IPS-NIHi7 (cell line): ENCODE measurements around the gene AVEN.

Source experiments
- DNase-seq: peaks from one replicate; pipeline ENCODE4 v3.0.0; 2012; ENCODE audit warnings: mixed read lengths; ENCODE audit errors: extremely low spot score

AVEN gene

DNA sequence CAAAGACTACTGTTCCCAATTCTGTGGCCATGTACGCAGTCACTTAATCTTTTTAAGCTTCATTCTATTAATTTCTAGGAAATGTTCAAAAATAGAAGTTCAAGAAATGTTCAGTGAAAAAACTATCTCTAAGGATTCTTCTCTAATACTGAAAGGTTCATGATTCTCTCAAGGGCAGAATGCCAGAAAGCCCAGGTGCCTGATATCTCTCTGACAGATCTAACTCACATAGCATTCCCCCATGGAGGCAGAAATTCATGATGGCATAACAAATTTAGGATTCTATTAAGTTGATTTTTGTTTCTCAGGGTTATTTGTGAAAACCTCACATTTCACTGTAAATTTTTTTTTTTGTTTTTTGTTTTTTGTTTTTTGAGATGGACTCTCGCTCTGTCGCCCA, 53.3 kb downstream of the AVEN start:
- DNase-seq: no peak

DNA sequence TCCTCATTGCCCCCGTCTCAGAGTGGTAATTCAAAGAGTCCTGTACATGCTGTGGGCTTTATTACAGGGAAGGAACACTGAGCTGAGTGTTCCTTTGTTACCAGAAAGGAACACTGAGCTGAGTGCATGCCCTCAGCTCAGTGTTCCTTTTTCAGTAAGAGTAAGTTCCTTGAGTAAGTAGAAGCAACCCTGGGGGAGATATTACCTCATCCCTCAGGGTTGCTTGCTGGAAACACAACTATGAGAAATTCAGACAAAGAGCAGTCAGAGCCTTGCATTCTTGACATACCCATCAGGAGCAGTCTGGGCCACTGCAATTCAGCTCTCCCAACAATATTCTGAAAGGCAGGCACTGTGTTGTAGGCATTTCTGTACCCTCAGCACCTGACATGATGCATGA, 53.7 kb downstream of the AVEN start:
- DNase-seq: peak; percentile 38

DNA sequence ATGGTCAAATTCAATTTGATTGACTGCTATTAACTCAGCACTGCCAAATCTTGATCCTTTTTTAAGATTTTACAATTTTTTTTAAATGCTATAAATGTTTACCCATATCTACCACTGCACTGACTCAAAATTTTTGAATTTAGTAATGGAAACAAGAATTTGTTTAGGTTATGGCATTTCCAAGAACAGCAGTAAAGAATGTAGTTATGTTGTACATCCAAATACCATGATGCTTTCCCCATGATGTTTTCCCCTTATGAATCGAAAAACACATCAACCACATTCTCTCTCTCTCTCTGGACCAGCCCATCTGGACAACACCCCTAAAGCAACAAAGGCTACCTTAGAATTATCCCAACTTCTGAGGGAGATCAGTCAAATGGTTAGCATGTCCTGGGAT, 56.5 kb downstream of the AVEN start:
- DNase-seq: no peak

DNA sequence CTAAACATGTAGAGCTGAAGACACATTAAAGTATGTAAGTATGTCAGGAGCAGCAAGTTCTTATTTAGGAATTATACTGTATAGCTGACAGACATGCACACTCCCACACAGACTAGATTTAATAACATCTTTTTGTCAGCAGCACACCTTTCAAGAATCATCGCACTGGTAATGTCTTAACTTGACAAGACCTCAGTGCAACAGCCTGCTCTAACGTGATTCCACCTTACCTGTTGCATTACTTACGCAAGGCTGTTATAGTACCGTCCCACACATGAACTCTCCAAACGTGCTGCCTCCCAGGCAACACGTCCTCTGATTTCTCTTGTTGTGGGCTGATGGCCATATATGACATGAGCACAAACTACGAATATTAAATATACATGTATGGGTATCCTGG, 58.8 kb downstream of the AVEN start:
- no peak for DNase-seq

DNA sequence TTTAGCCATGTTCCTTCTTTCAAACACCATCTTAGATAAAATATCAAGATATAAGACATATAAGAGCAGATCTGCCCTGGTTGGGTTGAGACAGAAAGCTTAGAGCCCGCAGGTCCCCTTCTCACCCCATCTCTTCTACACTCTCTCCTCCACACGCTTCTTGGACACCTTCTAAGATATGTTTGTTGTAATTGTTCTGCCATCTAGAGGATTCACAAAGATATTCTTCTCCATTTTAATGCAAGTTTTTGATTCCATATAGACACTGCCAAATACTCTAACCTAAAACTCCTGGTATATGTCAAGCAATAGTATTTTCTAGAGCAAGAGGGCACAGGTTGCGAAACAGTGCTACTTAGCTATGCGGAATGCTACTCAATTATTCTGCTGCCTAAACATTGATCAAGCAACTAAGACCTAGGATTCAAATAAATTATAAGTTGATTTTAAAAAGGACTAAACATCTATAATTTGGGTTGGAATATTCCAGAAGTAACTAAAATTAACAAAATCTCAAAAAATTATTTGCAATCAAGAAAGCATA, 63.9 kb downstream of the AVEN start:
- DNase-seq: no peak

DNA sequence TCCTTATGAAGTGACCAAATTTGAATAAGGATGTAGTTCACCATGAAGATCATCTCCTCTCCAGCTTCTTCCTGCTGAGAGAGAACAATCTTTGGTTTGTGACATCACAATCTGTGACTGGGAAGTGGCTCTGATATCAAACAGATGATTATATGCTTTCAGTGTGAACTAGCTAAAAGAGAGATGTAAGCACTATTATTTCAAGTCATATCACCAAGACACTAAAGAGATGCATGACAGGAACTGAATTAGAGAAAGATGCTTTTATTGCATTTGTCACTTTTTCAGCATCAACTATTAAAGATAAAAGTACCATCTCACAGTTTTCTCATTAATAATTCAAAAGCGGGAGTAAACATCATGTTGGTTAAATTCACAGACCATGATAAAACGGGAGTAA, 67.2 kb downstream of the AVEN start:
- DNase-seq: no peak

DNA sequence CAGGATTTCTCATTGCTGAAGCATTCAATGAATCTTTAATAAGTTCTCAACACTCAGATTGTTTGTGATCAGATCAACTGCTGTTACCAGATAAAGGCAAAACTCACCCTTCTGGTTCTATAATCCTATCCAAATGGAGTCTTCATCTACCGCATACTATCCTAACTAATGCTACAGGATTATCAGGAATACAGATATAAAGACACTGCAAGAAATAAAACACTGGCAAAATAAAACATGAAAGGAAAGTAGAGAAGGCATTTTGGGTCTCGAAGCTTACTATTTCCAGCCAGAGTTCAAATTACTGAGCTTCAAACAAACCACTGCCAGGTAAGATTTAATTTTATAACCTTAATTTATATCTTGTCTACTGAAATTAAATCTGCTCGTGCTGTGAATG, 70.2 kb downstream of the AVEN start:
- DNase-seq: no peak

DNA sequence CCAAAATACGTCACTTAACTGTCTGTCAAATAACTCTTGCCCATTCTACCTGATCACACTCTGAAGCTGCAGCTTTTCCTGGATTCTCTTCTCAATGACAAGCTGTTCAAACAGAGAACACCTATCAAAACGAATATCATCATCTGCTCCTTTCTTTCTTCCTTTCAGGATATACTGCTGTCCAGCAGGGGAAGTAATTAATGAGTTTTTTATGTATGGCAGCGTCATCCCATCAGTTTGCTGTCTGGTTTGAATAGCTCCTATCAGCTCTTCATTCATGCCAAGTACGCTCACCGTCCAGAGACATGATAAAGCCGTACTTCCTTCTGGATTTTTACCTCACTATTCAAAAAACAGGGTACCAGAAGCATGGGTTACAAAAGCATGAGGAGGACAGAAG, 70.8 kb downstream of the AVEN start, which contains the start of gene CHRM5:
TSS of gene CHRM5 (plus strand) at position 274 of the 400 bp plus-strand sequence. CDS start 94,221 bp downstream, outside the sequence.
- DNase-seq: no peak

DNA sequence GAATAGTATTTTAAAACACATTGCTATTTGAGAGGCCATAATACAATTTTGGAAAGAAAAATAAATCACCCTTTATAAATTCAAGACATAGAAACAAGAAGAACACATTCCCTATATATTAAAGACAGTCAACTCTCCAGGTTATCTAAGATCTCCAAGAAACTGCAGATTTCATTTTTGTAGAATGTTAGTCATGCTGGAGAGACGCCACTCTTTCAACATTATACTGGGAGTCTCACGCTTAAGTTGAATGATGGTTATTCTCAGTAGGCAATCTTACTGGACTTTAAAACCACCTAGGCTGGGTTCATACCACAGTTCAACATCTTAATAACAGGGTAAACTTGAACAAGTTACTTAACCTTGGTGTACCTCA, 74.4 kb downstream of the AVEN start:
- DNase-seq: no peak

DNA sequence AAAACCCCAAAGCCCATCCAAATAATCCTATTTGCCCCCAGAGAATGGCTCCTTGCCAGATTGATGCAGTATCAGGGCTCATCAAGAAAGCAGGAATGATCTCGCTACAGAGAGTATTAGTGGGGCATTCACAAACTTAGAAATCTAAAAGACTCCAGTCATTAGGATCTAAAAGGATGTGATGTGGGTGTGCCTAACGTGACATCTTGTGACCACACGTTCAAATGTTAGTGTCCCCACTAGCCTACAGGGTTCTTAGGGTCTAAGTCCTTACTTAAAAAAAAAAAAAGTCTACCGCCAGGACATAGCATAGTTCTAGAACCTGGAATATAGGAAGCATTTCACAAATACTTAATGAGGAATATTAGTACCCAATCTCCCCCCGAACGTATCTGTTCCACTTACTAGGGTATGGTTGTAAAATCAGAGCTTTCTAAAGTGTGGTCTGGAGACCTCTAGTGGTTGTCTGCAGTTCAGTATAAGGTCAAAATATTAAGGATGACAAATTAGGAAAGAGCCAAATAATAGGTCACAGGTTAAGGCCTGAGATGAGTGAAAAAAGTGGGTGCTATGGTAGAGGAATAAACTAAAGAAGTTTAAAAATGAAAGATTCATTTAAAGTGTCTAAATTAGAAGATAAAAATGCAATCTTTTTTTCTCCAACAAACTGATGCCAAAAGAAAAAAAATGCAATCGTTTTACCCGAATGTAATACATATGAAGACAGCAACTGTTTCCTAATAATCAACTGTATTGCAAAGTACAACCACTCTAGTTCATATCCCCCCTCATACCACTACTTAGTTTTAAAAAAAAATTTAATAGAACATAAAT, 75.0 kb downstream of the AVEN start:
- peak; percentile 43 for DNase-seq

DNA sequence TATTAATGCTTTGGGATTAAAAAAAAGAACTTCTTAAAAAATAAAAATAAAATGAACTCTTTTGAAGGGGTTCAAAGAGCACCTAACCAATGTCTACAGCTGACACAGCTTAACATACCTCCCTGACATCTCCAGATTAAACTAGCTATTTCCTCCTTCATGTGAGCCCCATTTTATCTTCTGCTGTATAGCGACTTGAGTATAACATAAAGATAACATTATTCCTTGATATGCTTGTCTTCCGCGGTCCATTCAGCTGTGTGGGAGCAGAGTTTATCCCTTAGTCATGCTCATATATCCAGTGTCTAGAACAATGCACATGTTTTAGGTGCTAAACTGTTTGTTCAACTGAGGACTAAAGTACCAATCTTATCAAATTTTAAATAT, 78.5 kb downstream of the AVEN start:
- DNase-seq: no peak

DNA sequence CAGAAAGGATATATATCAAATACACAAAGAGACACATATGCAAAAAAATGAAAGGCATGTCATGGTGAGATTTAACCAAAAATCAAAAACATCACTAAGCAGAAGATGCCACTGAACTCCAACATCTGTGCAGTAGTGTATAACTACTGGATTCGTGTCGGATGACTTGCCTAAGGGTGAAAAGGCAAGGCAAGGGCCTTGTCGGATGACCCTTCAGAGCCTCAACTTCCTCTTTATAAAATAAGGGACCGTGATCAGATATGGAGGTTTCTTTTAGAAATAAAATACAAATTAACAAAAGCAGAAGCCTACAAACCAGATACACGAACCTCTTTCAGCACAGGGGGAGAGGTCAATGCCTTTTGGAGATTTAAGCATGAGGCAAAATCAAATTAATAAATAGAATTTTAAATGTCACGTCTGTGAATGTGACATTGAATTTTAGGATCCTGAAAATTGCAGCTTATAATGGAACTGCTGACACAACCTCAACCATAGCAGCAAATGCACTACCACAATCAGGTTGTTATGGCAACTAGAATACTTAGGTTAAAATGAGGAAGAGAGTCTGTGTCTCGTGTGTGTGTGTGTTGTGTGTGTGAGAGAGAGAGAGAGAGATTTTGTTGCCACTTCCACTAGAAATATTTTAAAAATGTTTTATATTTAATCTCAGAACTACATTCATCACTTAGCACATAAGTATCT, 79.0 kb downstream of the AVEN start:
- DNase-seq: no peak

DNA sequence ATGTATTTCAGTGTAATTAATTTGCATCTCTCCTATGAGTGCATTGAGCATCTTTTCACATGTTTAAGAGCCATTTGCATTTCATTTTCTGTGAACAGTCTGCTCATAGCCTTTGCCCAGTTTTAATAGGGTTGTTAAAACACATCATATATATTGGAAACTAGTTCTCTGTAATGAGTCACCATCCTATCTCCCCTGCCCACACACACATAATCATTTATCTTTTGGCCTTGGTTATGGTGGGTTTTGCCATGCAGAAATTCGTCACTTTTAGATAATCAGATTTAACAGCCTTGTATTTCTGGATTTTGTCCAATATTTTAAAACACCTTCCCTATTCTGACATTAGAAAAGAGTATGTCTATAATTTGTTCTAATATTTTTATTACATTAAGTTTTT, 82.6 kb downstream of the AVEN start:
- no peak for DNase-seq

DNA sequence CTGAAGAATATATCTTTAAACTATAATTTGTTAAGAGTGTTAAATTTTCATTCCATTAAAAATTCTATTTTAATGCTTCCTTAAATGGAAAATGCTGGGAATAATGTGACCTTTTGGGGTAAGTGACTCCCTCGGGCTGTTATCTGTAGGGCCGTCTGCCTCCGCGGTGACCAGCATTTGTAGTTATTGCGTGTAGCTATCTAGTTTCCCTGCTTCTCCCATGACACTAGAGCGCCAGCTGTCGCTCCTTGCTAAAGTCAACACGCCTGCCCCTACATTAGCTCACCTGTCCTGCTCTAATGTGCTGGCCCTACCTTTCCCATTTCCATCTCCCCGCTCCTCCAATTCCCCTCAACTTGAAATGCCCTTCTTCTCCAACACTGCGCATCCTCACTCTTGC, 83.1 kb downstream of the AVEN start:
- no peak for DNase-seq

DNA sequence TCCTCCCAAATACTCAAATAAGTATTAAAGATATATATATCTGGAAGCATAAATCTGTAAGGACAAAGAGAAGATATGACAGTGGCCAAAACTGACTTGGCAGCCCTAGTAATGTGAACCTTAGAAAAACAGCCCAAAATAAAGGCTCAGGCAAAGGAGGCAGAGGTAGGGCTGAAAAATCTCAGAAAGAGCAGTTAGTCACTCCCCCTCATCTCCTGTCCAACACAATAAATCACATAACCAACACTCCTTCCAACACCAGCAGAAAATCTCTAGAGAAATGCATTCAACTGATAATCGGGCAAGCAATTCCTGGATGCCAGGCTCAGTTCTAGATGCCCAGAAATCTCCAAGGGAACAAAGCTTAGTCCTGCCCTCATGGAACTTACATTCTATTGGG, 92.9 kb downstream of the AVEN start:
- no peak for DNase-seq

DNA sequence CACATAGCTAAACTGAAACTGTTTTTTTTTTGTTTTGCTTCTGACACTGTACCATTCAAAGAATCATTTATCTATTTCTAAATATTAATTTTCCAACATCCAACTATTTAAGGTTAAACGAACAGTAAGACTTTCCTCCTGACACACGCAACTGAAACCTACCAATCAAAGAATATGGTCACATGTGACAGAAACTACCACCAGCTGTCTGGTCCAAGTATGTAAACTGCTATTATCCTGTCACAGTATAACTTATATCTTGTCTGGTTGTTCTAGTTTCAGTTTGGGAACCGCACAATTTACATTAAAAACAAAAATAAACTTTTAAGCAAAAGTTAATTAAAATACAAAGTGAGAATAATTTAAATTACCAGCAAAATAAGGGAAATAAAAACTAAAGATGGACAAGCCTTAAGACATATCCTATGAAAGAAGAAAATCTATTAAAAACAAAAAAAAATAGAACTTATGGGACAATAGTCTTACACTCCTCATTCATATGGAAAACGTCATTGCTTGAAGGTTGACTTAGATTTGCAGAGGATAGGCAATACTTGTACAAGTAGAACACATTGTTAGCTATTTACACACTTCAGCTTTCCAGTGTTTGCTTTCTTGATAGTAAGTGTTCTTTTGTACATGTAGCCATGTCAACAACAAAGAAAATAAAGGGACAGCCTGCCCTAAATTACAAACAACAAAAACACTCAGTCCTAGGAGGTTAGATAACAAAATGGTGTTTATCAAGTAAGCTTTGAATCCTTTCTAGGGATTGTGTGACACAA, 97.5 kb downstream of the AVEN start:
- DNase-seq: no peak

DNA sequence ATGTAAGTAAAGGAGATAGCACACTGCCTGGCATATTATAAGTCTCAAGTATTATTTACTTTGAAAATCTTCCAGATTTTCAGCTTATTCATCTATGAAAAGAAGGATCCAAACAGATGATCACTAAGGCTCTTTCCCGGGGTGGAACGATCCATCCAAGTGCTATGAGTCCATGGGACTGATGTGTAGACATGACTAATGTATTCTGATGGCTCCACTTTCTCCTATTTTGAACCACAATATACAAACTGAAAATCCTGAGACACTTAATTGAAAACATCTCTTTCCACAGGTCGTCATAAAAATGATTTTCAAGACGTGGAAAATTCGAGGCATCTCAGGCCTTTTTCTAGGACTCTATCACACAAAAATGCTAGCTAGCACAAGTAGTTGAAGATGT, 104.1 kb downstream of the AVEN start:
- no peak for DNase-seq

DNA sequence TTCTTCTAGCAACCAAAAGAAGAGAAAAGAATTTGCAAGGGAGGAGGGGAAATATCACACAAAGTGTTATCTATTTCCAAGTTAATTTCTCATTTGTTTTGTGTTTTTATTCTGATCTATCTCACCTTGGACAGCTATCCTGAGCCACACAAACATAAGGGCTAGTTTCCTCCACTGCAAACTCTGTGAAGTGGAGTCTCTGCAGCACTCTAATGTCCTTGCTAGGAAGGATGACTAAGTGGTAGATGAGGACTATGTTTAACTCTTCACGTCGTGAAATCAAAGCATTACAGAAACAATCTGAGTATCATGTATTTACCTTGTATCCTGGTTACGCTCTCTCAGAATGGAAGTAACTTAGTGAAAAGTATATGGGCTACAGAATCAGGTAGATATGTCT, 104.6 kb downstream of the AVEN start:
- DNase-seq: no peak

DNA sequence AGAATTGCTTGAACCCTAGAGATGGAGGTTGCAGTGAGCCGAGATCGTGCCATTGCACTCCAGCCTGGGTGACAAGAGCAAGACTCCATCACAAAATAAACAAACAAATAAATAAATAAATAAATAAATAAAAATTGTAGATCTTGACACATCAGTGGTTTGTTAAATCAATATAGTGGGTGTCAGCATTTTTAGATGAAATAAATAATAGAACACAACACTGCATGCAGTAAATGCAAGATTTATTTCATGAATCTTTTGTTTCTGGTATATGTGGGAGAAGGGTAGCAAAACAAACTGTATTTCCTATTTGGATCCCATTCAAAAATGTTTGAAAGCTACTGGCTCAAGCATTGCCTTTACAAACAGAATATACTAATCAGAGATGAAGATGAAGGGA, 106.3 kb downstream of the AVEN start:
- DNase-seq: no peak

DNA sequence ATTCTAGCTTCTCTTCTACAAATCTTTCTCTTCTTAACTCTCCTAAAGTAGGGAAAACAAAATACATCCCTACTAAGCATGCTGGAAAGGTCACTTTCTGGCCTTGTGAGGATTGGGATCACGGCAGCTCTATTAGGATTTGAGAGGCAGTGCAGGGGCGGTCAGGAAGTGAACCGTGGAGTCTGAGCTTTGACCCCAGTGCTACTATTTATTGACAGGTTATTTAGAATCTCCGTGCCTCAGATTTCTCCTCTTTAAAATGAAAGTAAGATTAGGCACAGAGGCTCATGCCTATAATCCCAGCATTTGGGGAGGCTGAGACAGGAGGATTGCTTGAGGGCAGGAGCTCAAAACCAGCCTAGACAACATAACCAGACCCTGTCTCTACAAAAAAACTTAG, 112.7 kb downstream of the AVEN start:
- DNase-seq: no peak

DNA sequence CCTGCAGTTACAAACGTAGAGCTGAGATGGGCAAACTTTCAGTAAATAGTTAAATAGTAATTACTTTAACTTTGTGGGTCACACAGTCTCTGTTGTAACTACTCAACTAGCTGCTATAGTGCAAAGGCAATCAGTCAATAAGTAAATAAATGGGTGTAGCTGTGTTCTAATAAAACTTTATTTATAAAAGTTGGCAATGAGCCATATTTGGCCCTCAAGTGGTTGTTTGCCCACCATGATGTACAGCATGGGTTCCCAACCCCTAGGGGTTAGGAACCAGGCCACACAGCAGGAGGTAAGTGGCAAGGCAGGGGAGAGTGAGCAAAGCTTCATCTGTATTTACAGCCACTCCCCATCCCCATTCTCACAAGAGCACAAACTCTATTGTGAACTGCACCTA, 115.6 kb downstream of the AVEN start:
- no peak for DNase-seq
